Measurements from ENCODE around the gene VSIG2.

VSIG2 gene

GRCh38 chr11:124737638-124738305, 14.3 kb downstream of the VSIG2 start:
- H3K36me3 ChIP-seq (replicated peaks) = no peaks in the 10 kb centered on the region
- H3K27me3 ChIP-seq (replicated peaks) = peaks cover 2% of the 10 kb centered on the region
- H3K4me3 ChIP-seq (ENCODE audit: low read depth, low read length) = no peak overlapping the region
- DNase-seq = no peak
- H3K27ac ChIP-seq = no peak overlapping the region
- in situ Hi-C loops (cut with HindIII; ENCODE audit: low pct_ligation_motif_present, low sequenced_read_pairs) = no loop called here
- no peak for TF ChIP-seq CTCF (IDR thresholded peaks at IDR 0.05; ENCODE audit: low read depth, low read length, missing control alignments)

GRCh38 chr11:124736736-124737135, 15.3 kb downstream of the VSIG2 start:
- H3K27me3 ChIP-seq (replicated peaks) = peaks cover 2% of the 10 kb centered on the region
- no peak overlapping the region for H3K27ac ChIP-seq
- H3K4me3 ChIP-seq (ENCODE audit: low read depth, low read length) = no peak overlapping the region
- H3K36me3 ChIP-seq (replicated peaks) = no peaks in the 10 kb centered on the region
- in situ Hi-C loops (cut with HindIII; ENCODE audit: low pct_ligation_motif_present, low sequenced_read_pairs) = no loop called here
- TF ChIP-seq CTCF (IDR thresholded peaks at IDR 0.05; ENCODE audit: low read depth, low read length, missing control alignments) = no peak
- no peak for DNase-seq

GRCh38 chr11:124732230-124732629, 19.8 kb downstream of the VSIG2 start:
- in situ Hi-C loops (cut with HindIII; ENCODE audit: low pct_ligation_motif_present, low sequenced_read_pairs) = no loop called here
- H3K36me3 ChIP-seq (replicated peaks) = no peaks in the 10 kb centered on the region
- no peak for TF ChIP-seq CTCF (IDR thresholded peaks at IDR 0.05; ENCODE audit: low read depth, low read length, missing control alignments)
- no peak overlapping the region for H3K4me3 ChIP-seq (ENCODE audit: low read depth, low read length)
- H3K27me3 ChIP-seq (replicated peaks) = no peaks in the 10 kb centered on the region
- no peak for DNase-seq
- no peak overlapping the region for H3K27ac ChIP-seq

GRCh38 chr11:124729571-124729970, 22.5 kb downstream of the VSIG2 start:
- TF ChIP-seq CTCF (IDR thresholded peaks at IDR 0.05; ENCODE audit: low read depth, low read length, missing control alignments) = no peak
- Histone ChIP-seq H3K27me3 (replicated peaks) (no peaks in the 10 kb centered on the region), H3K4me3 (ENCODE audit: low read depth, low read length) (no peak overlapping the region), H3K36me3 (replicated peaks) (no peaks in the 10 kb centered on the region), H3K27ac (no peak overlapping the region)
- in situ Hi-C loops (cut with HindIII; ENCODE audit: low pct_ligation_motif_present, low sequenced_read_pairs) = no loop called here
- no peak for DNase-seq

- H3K36me3 ChIP-seq (replicated peaks) = no peaks in the 10 kb centered on the region
- H3K27ac ChIP-seq = no peak overlapping the region
- H3K4me3 ChIP-seq (ENCODE audit: low read depth, low read length) = no peak overlapping the region
- in situ Hi-C loops (cut with HindIII; ENCODE audit: low pct_ligation_motif_present, low sequenced_read_pairs) = no loop called here
- no peak for DNase-seq
- no peaks in the 10 kb centered on the region for H3K27me3 ChIP-seq (replicated peaks)
- no peak for TF ChIP-seq CTCF (IDR thresholded peaks at IDR 0.05; ENCODE audit: low read depth, low read length, missing control alignments)
Measured at GRCh38 chr11:124728134-124728533, 23.9 kb downstream of the VSIG2 start.

GRCh38 chr11:124727474-124727873, 24.6 kb downstream of the VSIG2 start:
- in situ Hi-C loops (cut with HindIII; ENCODE audit: low pct_ligation_motif_present, low sequenced_read_pairs) = no loop called here
- DNase-seq = no peak
- H3K27me3 ChIP-seq (replicated peaks) = no peaks in the 10 kb centered on the region
- no peak overlapping the region for H3K4me3 ChIP-seq (ENCODE audit: low read depth, low read length)
- TF ChIP-seq CTCF (IDR thresholded peaks at IDR 0.05; ENCODE audit: low read depth, low read length, missing control alignments) = no peak
- H3K36me3 ChIP-seq (replicated peaks) = no peaks in the 10 kb centered on the region
- no peak overlapping the region for H3K27ac ChIP-seq

Data from brain microvascular endothelial cell (primary cell).